Measurements from ENCODE around the gene THBS2.
"Not testable (repeated sequence)": the region's sequence is repeated elsewhere in the genome, so short reads cannot be mapped to it uniquely, and the experiment has no call there.

The THBS2 gene

DNA sequence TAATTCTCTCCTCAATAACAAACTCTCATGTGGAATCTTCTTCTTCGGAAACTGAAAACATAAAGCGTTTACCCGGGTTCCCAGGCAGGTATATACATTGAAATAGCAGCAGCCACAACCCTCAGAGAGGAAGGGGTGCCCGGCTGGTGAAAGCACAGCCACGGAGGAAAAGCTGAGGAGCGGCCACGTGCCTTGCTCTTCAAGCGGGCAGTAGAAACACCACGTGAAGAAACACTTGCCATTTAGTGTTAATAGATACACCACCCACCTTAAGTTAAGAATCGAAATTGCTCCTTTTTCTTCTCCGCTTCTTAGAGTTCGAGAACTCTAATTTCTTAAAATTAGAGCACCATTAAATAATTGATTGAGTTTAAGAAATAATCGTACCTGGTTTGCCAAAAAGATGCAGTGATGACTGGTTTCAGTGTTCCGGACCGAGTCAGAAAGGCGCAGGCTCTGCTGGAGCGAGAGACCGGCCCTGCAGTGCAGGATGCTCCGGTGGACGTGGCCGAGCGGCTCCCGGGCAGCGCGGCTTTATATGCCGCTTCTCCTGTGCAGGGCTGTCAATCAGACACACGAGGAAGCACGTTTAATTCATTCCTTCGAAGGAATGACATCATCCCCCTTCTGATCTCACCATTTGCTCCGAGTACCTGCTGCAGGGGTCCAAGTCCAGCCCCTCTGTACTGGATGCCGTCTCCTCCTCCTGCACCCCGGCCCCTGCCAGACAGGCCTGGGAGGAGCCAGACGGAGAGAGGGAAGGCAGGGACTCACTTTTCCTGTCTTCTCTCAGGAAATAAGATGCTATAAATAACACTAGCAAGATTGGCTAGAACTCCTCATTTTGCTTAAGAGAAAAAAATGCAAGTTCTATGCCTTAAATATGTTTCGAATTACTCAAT is at the start of gene THBS2:
TSS of gene THBS2 (minus strand) at position 510 of the 902 bp plus-strand sequence. CDS start 3,062 bp downstream, outside the sequence.
- DNase-seq = no peak

DNA sequence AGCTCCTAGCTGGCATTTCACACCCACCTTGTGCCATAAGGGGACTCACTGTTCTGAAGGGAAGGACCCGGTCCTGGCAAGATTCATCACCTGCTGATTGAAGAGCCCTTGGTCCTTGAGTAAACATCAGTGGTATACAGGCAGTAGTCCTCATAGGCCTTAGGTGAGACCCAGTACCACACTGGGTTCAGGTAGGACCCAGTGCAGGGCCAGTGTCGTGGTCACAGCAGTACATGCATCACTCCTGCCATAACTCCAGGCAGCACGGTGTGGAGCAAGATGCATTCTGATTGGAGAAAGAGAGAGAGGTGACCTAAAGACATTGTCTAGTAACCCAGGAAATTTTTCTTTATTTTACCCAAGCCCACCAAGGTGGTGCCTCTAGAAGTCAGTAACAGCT is 49.1 kb upstream of the THBS2 start:
- no peak for DNase-seq

DNA sequence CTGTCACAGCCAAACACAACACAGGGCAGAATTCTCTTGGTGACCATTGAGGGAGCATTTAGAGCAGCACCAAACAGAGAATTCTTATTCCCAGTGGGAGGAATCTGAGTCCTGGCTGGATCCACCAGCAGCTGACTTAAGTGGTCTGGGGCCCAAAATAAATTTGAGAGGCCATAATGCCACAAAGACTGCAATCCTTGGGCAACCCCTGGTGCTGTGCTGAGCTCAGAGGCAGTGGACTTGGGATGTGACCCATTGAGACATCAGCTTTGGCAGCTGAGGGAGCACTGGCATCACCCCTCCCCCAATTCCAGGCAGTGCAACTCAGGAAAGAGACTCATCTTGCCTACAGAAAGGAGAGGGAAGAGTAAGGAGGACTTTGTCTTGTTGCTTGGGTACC is 48.6 kb upstream of the THBS2 start:
- DNase-seq = no peak

DNA sequence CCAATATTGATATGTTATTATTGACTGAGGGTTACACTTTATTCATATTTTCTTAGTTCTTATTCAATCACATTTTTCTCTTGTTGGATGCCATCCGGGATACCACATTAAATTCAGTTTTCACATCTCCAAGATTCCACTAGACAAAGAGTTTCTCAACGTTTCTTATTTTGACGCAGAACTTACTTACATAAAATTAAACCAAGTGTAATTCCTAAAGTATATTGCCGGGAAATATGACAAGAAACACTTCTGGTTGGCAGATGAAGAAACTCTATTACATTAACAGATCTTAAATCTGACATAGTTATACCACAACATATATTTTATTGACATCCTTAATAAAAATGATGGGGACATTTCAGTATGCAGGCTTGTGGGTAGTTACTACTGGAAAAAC is 47.3 kb upstream of the THBS2 start:
- DNase-seq = no peak

DNA sequence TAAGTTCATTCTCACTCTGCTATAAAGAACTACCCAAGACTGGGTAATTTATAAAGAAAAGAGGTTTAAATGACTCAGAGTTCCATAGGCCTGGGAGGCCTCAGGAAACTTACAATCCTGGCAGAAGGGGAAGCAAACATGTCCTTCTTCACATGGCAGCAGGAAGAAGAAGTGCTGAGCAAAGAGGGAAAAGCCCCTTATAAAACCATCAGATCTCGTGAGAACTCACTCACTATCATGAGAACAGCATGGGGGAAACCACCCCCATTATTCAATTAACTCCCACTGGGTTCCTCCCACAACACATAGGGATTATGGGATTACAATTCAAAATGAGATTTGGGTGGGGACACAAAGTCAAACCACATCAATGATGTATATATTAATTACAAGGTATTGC is 45.0 kb upstream of the THBS2 start:
- DNase-seq = not testable (repeated sequence)

DNA sequence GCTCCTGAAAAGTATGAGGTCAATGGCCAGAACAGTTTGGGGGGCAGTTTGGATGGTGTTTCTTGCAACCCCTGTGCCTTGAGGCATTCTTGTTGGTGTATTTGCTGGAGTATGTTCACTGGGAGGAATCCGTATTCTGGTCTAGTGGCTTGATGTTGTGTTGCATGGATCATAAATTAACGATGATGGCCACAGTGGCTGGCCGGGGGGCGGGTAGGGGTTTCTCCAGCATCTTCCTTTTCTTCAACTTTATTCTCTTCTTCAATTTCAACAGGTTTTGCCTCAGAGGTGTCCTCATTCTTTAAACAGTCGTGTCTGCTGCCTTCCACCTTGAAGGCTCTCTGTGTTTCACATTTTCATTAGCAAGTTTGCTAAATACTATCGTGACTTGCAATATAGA is 43.0 kb upstream of the THBS2 start:
- DNase-seq = no peak

DNA sequence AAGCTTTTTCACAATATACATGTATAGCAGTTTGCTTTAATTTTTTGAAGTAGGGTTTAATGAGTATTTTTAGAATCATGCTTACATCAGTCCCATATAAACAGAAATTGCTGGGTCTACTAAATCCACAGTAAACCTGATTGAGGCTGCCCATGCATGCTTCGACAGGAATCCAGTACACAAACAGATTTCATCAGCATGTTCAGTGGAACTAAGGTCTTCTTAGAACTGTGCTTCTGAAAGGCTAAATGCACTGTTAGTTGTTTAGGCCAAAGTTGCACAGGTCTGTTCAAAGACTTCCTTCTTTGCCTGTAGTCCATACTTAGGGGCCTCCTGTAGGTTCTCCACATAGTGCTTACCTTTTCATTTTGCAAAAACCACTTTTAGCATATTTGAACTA is 42.5 kb upstream of the THBS2 start:
- no peak for DNase-seq

DNA sequence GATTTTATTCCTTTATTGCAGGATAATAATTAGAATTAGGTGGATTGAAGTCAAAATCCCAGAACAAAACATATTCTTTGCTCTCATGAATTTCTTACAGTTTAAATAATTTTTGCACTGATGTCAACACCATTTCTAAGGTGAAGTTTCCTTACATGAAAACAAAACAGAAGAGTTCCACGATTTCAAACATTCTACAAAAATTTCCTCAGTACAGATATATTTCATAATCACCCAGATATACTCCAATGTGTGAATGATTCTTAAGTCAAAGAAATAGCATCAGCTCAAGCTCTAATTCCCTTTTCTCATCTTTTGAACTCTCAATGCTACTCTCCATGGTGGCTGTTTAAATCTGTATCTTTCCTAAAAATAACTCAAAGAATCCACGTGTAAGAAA is 39.5 kb upstream of the THBS2 start:
- DNase-seq = no peak

DNA sequence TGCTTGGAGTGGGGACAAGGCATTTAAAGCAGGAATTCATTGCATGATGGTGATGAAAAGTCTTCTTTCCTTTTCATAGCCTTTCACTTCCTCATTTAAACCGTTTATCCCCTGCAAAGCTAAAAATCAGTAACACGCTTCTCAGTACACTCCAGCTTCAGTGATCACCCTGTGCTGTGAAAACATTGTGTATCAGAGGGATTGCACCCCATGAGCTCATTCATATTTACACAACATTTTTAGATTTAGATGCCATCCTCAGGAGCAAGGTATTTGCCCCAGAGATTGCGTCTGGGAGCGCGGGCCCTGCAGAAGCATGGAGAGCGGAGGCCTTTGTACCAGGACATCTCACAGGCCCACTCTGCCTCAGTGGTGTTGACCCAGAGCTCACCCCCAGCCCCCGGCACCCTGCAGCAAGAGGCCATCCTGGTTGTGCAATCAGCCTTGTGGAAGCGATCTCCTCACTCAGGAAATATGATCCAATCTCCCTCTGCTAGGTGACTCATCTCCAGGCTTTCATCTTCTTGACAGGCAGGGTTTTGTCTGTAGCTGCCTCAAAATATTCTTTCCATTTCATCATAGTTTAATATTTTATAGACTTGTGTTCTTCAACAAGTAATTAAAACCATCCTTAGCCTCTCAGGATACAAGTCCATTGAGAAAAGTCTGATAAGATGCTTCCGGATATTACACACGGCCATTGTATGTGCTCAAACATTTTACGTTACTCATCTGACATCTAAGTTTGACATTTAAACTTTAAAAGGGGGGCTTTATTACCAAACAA is 38.9 kb upstream of the THBS2 start:
- no peak for DNase-seq

DNA sequence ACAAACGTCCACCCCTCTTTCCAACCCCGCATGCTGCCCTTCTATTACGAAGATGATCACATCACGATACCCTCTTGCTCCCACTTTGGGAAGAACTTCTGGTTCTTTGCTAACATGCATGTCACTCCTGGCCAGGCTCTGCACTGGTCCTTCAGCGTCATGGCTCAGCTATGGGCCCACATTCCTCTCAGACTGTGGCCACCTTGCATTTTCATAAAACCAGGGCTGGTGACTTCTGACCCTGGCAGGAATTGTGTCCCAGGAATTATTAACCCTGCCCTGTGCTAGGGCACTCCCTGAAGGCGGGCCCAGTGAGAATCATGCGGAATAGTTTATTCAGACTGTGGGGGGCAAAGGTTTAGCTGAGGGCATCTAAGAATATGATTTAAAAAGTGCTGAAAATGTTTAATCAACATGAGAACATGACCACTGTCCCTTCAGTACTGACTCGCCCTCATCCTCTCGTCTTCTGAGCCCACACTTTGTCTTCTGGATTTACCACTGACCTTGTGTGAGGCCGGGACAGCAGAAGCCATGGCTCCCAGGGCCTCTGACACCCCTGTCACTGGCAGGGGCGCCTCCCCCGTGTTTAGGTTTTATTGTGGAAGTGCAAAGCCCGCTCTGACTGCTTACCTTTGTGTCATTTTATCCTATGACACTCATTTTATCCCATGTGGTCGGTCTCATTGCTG is 38.1 kb upstream of the THBS2 start:
- DNase-seq = no peak

DNA sequence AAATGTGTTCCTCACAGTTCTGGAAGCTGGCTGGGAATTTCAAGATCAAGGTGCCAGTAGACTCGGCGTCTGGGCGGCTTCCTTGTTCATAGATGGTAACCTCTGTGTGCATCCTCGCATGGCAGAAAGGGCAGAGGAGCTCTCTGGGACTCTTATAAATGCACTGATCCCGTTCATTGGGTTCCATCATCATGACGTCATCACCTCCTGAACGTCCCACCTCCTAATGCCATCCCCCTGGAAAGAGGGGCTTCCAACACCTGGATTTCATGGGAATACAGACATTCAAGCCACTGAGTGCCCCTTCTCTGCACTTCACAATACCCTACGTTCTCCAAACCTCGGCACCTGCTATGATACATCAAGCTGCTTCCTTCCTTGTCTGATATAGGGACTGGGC is 37.5 kb upstream of the THBS2 start:
- no peak for DNase-seq

DNA sequence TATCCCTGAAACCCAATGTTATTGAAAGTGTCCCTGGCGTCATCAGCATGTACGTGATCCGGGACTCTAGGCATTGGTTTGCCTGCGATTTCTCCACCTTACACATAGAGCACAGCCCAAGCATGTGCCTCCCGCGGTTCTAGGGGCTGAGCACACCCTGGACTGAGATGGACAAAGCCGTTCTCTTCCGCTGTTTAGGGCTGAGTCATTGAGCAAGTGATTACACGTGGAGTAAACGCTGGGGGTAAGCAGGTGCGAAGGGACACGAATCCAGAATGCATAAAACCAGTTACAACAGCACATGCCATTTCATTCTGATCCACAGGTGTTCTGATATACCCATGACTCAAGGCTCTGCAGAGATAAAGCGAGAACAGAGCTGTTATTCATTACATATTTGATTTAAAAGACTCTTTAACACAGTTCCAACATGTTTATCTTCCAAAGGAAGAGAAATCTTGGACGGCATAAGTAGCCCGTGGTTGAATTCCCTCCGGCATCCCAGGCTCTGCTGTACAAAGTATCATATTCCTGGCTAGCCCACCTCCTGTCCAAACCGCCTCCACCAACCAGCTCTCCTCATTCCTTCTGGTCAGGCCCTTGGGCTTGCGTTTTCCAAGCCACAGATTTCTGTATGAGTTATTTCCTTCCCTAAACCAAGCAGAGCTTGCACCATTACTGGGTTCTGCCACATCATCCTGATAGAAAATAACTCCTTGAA is 36.1 kb upstream of the THBS2 start:
- no peak for DNase-seq

DNA sequence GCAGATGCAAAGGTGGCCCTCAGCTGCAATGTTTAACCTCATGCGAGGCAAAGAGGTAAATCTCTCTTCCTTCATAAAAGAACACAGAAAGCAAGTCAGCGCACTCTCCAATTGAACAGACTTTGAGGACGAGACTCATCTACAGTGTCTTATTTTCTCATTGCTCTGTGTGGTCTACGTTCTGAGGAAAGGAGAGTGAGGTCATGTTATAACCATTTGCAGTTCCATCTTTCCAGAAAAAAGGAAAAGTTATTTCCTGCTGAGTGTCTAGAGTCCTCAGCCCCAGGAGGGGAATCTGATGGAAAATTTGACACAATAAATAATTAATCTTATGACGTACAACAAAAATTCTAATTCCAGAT is 35.6 kb upstream of the THBS2 start:
- no peak for DNase-seq

DNA sequence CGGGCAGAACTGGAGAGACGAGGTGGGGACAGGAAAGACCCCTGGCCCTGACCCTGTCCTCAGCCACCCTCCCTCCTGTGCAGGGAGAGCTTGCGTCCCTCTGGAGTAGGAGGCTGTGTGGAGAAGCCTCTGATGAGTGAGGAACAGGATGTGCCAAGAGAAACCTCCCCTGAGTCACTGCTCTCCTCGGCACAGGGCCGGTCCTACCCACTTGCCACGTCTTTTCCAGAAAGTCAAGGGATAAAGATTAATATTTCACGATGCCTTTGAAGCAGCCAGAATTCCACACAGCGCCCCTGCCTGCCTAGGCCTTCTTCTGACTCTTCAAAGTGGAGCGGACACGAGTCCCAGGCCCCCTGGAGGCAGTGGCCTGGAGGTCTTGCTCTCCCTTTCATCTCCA is 34.9 kb upstream of the THBS2 start:
- no peak for DNase-seq

DNA sequence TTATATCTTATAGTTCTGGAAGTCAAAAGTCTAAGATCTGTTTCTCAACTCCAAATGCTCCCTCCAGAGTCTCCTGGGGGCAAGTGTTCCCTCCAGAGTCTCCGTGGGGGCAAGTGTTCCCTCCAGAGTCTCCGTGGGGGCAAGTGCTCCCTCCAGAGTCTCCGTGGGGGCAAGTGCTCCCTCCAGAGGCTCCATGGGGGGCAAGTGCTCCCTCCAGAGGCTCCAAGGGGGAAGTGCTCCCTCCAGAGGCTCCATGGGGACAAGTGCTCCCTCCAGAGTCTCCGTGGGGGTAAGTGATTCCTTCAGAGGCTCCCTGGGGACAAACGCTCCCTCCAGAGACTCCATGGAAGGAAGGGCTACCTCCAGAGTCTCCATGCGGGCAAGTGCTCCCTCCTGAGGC is 34.0 kb upstream of the THBS2 start:
- DNase-seq = no peak

DNA sequence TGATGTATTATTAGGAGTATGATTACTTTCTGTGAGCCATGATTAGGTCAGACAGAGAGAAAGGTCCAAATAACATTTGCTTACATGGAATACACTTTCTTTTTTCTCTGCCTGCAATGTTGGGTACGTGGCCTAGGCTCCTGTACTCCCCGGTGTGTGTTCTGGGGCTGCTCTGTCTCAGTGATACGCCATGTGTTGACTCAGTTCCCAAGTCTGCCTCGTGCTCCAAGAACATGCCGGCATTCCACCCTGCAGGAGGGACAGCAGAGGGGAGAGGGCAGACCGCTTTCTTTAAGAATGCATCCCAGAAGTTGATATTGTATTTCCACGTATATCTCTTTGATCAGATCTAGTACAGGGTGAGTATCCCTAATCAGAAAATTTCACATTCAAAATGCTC is 33.3 kb upstream of the THBS2 start:
- DNase-seq = no peak

DNA sequence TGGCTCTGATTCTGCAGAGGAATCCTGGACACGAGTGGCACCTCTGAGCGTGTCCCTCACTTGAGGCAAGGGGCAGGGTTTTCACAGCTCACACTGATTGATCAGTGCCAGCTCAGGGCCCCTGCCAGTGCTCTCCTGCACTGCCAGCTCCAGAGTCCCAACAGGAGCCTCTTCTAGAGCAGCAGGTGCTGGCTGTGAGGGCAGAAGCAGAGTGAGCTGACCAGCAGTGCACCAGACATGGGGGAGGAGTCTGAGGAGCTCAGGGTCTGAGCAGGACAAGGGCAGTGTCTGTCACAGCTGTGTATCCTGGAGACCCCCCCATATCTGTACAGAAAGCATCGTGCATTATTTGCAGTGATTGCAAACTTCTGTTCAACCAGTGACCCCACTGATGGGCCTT is 31.5 kb upstream of the THBS2 start:
- DNase-seq = no peak

DNA sequence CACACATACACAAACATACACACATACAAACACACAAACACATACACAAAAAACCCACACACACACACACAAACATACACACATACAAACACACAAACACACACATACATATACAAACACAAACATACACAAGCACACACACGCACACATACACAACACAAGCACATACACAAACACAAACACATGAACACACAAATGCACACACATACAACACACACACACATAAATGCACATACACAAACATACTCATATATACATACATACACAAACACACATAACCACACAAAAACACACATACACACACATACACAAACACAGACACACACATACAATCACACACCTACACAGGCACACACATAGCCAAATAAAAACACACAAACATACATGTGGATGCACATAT is 30.3 kb upstream of the THBS2 start:
- no peak for DNase-seq

DNA sequence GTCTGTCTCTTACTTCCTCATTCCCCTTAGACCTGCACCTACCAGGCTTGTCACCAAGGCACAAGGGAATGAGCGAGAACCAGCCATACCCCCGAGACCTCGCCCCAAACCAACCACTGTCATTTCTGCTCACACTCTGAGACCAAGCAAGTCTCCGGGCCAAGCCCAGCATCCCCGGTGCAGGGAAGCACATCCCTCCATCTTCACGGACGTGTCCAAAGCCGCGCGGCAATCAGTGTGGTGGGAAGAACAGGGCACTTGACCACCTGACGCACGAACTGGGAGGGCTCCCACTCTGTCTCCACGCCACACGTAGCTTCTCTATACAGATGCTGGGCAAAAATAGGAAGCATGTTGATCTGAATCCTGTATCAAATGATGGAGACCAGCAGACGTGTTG is 28.4 kb upstream of the THBS2 start:
- no peak for DNase-seq

DNA sequence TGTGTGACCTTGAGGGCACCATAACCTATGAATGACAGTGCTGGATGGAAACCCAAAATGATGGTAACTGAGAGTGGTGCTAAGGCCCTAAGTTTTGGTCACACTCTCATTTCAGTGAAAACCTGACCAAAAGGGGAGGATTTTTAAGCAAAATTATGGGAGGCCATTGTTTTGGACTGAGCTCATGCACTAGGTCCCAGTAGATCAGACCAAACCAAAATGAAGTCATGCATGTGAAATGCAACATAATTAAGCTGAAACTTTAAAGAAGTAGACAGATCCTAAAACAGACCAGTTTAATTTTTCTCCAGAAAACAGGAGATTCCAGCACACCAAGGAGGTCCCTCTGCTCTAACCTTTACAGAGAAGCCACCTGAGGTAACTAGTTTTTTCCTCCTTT is 24.0 kb upstream of the THBS2 start:
- no peak for DNase-seq

DNA sequence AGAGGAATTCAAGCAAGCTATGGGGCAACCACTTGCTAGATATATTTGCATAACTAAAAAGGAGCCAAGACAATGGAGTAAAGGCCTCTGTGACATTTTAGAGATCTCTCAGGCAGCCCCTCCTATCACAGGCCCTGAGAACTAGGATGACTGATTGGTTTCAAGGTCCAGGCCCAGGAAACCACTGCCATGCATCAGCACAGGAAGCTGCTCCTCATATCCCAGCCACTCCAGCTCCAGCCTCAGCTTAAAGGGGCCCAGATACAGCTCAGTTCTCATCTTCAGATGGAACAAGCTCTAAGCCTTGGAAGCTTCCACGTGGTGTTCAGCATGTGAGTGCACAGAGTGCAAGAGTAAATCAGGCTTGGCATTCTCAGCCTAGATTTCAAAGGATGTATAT is 21.1 kb upstream of the THBS2 start:
- DNase-seq = no peak

DNA sequence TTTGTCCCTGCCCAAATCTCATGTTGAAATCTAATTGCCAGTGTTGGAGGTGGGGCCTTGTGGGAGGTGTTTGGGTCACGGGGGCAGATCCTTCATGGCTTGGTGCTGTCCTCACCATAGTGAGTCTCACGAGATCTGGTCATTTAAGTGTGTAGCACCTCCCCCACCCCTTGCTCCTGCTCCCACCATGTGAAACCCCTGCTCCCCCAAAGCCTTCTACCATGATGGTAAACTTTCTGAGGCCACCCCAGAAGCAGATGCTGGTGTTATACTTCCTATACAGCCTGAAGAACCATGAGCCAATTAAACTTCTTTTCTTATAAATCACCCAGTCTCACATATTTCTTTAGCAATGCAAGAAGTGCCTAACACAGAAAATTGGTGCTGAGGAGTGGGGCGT is 19.9 kb upstream of the THBS2 start:
- DNase-seq = no peak

DNA sequence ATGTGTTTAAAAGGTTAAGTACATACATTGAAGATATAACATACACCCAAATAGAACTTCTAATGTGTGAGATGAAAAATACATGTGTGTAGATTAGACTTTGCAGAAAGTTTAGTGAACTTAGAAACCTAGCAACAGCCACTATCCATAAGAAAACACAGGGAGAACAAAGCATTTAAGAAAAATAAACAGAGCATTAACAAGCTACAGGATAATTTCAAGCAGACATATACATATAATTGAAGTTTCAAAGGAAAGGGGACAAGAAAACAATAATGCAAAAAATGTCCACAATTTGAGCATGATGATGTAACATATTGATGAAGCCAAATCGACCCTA is 18.2 kb upstream of the THBS2 start:
- DNase-seq = no peak
